Pons (tissue), 1 donor: Measurements from ENCODE around the gene UXT.
"Not testable (repeated sequence)": the region's sequence is repeated elsewhere in the genome, so short reads cannot be mapped to it uniquely, and the experiment has no call there.

ENCODE experiments used
- DNase-seq: peaks from one replicate; pipeline ENCODE4 v3.0.0-alpha.2; 2016; ENCODE audit warnings: low spot score

The UXT gene

GRCh38 chrX:47658684-47659420 is at the start of gene UXT:
UXT (minus strand) TSS chrX:47659180; CDS start chrX:47658927, 253 bp downstream.
- peak; percentile 85 for DNase-seq

- no peak for DNase-seq
Measured at GRCh38 chrX:47707031-47707780, 48.2 kb upstream of the UXT start.

- no peak for DNase-seq
Measured at GRCh38 chrX:47706575-47706974, 47.6 kb upstream of the UXT start.

- no peak for DNase-seq
Measured at GRCh38 chrX:47704736-47705135, 45.8 kb upstream of the UXT start.

- DNase-seq: no peak
Measured at GRCh38 chrX:47697181-47697580, 38.2 kb upstream of the UXT start.

- DNase-seq: no peak
Measured at GRCh38 chrX:47690175-47690574, 31.2 kb upstream of the UXT start.

GRCh38 chrX:47687263-47687662 is 28.3 kb upstream of the UXT start:
- no peak for DNase-seq

- DNase-seq: no peak
Measured at GRCh38 chrX:47683829-47684205, 24.8 kb upstream of the UXT start.

- no peak for DNase-seq
Measured at GRCh38 chrX:47683184-47683828, 24.3 kb upstream of the UXT start.

GRCh38 chrX:47675959-47676859 is 17.2 kb upstream of the UXT start:
- DNase-seq: not testable (repeated sequence)

- DNase-seq: no peak
Measured at GRCh38 chrX:47674776-47675175, 15.8 kb upstream of the UXT start.

- DNase-seq: not testable (repeated sequence)
Measured at GRCh38 chrX:47665797-47666196, 6.8 kb upstream of the UXT start.

GRCh38 chrX:47664737-47665136 is 5.8 kb upstream of the UXT start:
- DNase-seq: no peak

- no peak for DNase-seq
Measured at GRCh38 chrX:47662144-47662657, 3.2 kb upstream of the UXT start.

GRCh38 chrX:47661539-47661938 is 2.6 kb upstream of the UXT start:
- DNase-seq: no peak

- DNase-seq: no peak
Measured at GRCh38 chrX:47659421-47659726, 394 bp upstream of the UXT start.

- DNase-seq: no peak
Measured at GRCh38 chrX:47658301-47658683, 688 bp downstream of the UXT start.

GRCh38 chrX:47651043-47651905 is 7.7 kb downstream of the UXT start:
- DNase-seq: no peak

- peak; percentile 97 for DNase-seq
Measured at GRCh38 chrX:47650164-47651042, 8.6 kb downstream of the UXT start, which contains the start of gene ELK1. ELK1 (minus strand) TSS chrX:47650563; CDS start chrX:47641441, 9,122 bp downstream.

GRCh38 chrX:47649781-47650163 is 9.2 kb downstream of the UXT start:
- DNase-seq: no peak
